GM19324 (cell line): Measurements from ENCODE around the gene FIGNL2.

Experiments used
- ATAC-seq: cut with Tn5 transposase; IDR thresholded peaks from one replicate; pipeline ENCODE4 v1.9.1; 2021; ENCODE audit warnings: mild to moderate bottlenecking, moderate library complexity; ENCODE audit not compliant: unreplicated experiment, low FRiP score

Gene FIGNL2

GRCh38 chr12:51860986-51861385, 12.5 kb upstream of the FIGNL2 start:
- ATAC-seq = no peak

GRCh38 chr12:51855586-51856428, 7.3 kb upstream of the FIGNL2 start:
- ATAC-seq = no peak

- no peak for ATAC-seq
Observed at GRCh38 chr12:51852404-51853137, 4.1 kb upstream of the FIGNL2 start.

- no peak for ATAC-seq
Observed at GRCh38 chr12:51851413-51852124, 3.1 kb upstream of the FIGNL2 start.

GRCh38 chr12:51850965-51851299, 2.4 kb upstream of the FIGNL2 start:
- ATAC-seq = no peak

GRCh38 chr12:51850081-51850964, 1.8 kb upstream of the FIGNL2 start:
- ATAC-seq = no peak

- no peak for ATAC-seq
Observed at GRCh38 chr12:51848841-51849735, 570 bp upstream of the FIGNL2 start.

- ATAC-seq = no peak
Observed at GRCh38 chr12:51847643-51848325, 734 bp downstream of the FIGNL2 start.

GRCh38 chr12:51846911-51847642, 1.4 kb downstream of the FIGNL2 start:
- no peak for ATAC-seq

- ATAC-seq = no peak
Observed at GRCh38 chr12:51846271-51846691, 2.2 kb downstream of the FIGNL2 start.

GRCh38 chr12:51845482-51845881, 3.0 kb downstream of the FIGNL2 start:
- no peak for ATAC-seq

- ATAC-seq = no peak
Observed at GRCh38 chr12:51844854-51845253, 3.7 kb downstream of the FIGNL2 start.

- no peak for ATAC-seq
Observed at GRCh38 chr12:51841727-51842126, 6.8 kb downstream of the FIGNL2 start.

GRCh38 chr12:51840966-51841365, 7.6 kb downstream of the FIGNL2 start:
- no peak for ATAC-seq

GRCh38 chr12:51839310-51839947, 9.1 kb downstream of the FIGNL2 start:
- no peak for ATAC-seq

GRCh38 chr12:51838762-51839161, 9.8 kb downstream of the FIGNL2 start:
- no peak for ATAC-seq

GRCh38 chr12:51838036-51838435, 10.5 kb downstream of the FIGNL2 start:
- no peak for ATAC-seq

- ATAC-seq = no peak
Observed at GRCh38 chr12:51837286-51837685, 11.2 kb downstream of the FIGNL2 start.
